HEK293T (cell line): ENCODE measurements around the gene PTPN12.

ENCODE experiments used
- CTCF ChIA-PET: fragments of 350-600 bp; formaldehyde crosslinking; extraction: SDS; loops from one replicate; lab custom pipeline; 2021; ENCODE audit warnings: antibody characterized with exemption, inconsistent platforms; lab: Yijun Ruan, JAX
- POLR2A ChIA-PET: fragments of 350-600 bp; formaldehyde crosslinking; extraction: SDS; loops from one replicate; lab custom pipeline; 2020; ENCODE audit warnings: antibody characterized with exemption, inconsistent platforms; lab: Yijun Ruan, JAX
- DNase-seq: peaks from one replicate; pipeline ENCODE4 v3.0.0; 2012; ENCODE audit warnings: mixed read lengths; ENCODE audit errors: extremely low spot score
- ARNT ChIP-seq: fragments of 450-650 bp; IDR thresholded peaks from 2 replicates; pipeline ENCODE4 v1.6.1; 2017; ENCODE audit warnings: mild to moderate bottlenecking
- BHLHE40 ChIP-seq: fragments of 450-650 bp; IDR thresholded peaks from 2 replicates; pipeline ENCODE4 v1.6.1; 2016; ENCODE audit warnings: mild to moderate bottlenecking, moderate library complexity, borderline replicate concordance
- CTBP1 ChIP-seq: fragments of 450-650 bp; IDR thresholded peaks from 2 replicates; pipeline ENCODE4 v1.6.1; 2016; ENCODE audit warnings: borderline replicate concordance
- ELF4 ChIP-seq: fragments of 450-650 bp; IDR thresholded peaks from 2 replicates; pipeline ENCODE4 v1.6.1; 2017; ENCODE audit warnings: antibody characterized with exemption
- FOXA1 ChIP-seq: fragments of 450-650 bp; IDR thresholded peaks from 2 replicates; pipeline ENCODE4 v1.6.1; 2016; ENCODE audit warnings: mild to moderate bottlenecking
- FOXK2 ChIP-seq: fragments of 450-650 bp; IDR thresholded peaks from 2 replicates; pipeline ENCODE4 v1.6.1; 2016; ENCODE audit warnings: mild to moderate bottlenecking
- FOXM1 ChIP-seq: fragments of 450-650 bp; IDR thresholded peaks from 2 replicates; pipeline ENCODE4 v1.6.1; 2017; ENCODE audit warnings: mild to moderate bottlenecking, borderline replicate concordance
- HDGF ChIP-seq: fragments of 450-650 bp; IDR thresholded peaks from 2 replicates; pipeline ENCODE4 v1.6.1; 2017; ENCODE audit warnings: antibody characterized with exemption, borderline replicate concordance
- L3MBTL2 ChIP-seq: fragments of 450-650 bp; conservative IDR thresholded peaks from 2 replicates; pipeline ENCODE4 v1.6.1; 2016; ENCODE audit warnings: mild to moderate bottlenecking
- LEF1 ChIP-seq: fragments of 450-650 bp; IDR thresholded peaks from 2 replicates; pipeline ENCODE4 v1.6.1; 2017; ENCODE audit warnings: mild to moderate bottlenecking, borderline replicate concordance
- NFRKB ChIP-seq: fragments of 450-650 bp; IDR thresholded peaks from 2 replicates; pipeline ENCODE4 v1.6.1; 2016; ENCODE audit warnings: mild to moderate bottlenecking, moderate library complexity
- SP1 ChIP-seq: fragments of 450-650 bp; IDR thresholded peaks from 2 replicates; pipeline ENCODE4 v1.6.1; 2017
- SUZ12 ChIP-seq: fragments of 450-650 bp; IDR thresholded peaks from 2 replicates; pipeline ENCODE4 v1.6.1; 2016; ENCODE audit warnings: mild to moderate bottlenecking
- TARDBP ChIP-seq: fragments of 450-650 bp; IDR thresholded peaks from 2 replicates; pipeline ENCODE4 v1.6.1; 2016
- ZNF384 ChIP-seq: fragments of 450-650 bp; IDR thresholded peaks from 2 replicates; pipeline ENCODE4 v1.6.1; 2016
- TF ChIP-seq, protein P1 (sequence below): fragments of 450-650 bp; IDR thresholded peaks from 2 replicates; pipeline ENCODE4 v1.6.1; 2016

PTPN12 gene

DNA sequence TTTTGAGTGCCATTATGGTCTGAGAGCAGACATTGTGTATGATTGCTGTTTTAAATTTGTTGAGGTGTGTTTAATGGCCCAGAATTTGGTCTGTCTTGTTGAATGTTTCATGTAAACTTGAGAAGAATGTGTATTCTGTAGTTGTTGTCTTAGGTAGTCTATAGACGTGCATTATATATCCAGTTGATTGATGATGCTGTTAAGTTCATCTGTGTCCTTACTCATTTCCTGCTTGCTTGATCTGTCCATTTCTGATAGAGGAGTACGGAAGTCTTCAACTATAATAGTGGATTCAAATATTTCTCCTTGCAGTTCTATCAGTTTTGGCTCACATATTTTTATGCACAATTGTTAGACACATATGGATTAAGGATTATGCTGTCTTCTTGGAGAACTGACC is 16.0 kb downstream of the PTPN12 start:
- TF ChIP-seq ARNT: no peak
- TF ChIP-seq SUZ12: no peak
- no peak for TF ChIP-seq NFRKB
- TF ChIP-seq TARDBP: no peak
- no peak for TF ChIP-seq HDGF
- no peak for TF ChIP-seq BHLHE40
- TF ChIP-seq FOXM1: no peak
- no peak for TF ChIP-seq ELF4
- no peak for TF ChIP-seq ZNF384
- TF ChIP-seq SP1: no peak
- TF ChIP-seq, protein P1, sequence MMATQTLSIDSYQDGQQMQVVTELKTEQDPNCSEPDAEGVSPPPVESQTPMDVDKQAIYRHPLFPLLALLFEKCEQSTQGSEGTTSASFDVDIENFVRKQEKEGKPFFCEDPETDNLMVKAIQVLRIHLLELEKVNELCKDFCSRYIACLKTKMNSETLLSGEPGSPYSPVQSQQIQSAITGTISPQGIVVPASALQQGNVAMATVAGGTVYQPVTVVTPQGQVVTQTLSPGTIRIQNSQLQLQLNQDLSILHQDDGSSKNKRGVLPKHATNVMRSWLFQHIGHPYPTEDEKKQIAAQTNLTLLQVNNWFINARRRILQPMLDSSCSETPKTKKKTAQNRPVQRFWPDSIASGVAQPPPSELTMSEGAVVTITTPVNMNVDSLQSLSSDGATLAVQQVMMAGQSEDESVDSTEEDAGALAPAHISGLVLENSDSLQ: no peak
- TF ChIP-seq FOXK2: no peak
- TF ChIP-seq CTBP1: no peak
- no peak for TF ChIP-seq LEF1
- ChIA-PET CTCF (no interaction called here), POLR2A (no interaction called here)
- no peak for DNase-seq

- ChIA-PET CTCF (no interaction called here), POLR2A (no interaction called here)
- TF ChIP-seq BHLHE40 (no peak), ZNF384 (no peak), NFRKB (no peak), FOXM1 (no peak), HDGF (no peak), SP1 (no peak), ELF4 (no peak), FOXK2 (no peak), L3MBTL2 (no peak), ARNT (no peak), LEF1 (no peak), CTBP1 (no peak), TARDBP (no peak)
- TF ChIP-seq, protein P1: no peak
- no peak for DNase-seq
These were observed 21.3 kb downstream of the PTPN12 start for GRCh38 chr7:77558284-77558967.

DNA sequence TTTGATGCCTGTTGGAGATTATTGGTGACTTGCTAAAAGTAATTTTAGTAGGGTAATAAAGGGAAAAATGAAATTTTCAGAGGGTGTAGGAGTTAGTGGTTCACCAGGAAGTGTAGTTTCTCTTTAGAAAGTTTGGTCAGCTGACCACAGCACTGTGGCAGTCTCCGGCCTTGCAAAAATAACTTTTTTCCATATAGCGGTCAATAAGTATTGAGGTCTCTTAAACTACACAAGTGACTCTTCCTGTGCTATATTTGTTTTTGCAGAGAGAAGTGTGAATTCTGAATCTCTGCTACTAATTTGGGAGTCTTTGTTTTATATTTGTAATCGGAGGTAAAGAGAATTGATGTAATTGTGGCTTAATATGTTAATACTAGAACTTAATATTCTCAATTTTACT is 24.3 kb downstream of the PTPN12 start:
- POLR2A ChIA-PET: no interaction called here
- CTCF ChIA-PET: no interaction called here
- no peak for TF ChIP-seq FOXM1
- TF ChIP-seq ARNT: no peak
- TF ChIP-seq L3MBTL2: no peak
- TF ChIP-seq SP1: no peak
- TF ChIP-seq LEF1: no peak
- no peak for TF ChIP-seq FOXK2
- TF ChIP-seq NFRKB: no peak
- TF ChIP-seq, protein P1: no peak
- DNase-seq: no peak

DNA sequence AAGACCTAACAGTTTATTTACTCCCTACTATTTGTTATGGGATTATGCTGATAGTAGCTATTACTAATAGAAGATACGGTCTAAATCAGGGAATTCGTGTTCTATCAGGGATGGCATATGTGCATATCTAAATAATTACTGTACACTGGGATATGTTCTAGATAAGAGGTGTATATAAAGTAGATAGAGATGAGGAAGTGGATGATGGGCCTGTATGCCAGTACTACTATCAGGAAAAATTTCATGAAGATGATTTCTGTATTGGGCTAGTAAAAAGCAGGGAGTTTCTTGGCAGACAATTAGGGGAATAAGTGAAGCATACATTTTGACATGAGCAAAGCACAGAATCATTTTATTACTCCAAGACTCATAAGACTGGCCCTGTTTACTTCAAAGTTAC is 26.2 kb downstream of the PTPN12 start:
- ChIA-PET POLR2A (interaction anchor here (0.9 kb wide), 1 partner anchor 12 kb away, joined by 3 read pairs; no protein-coding TSS in a partner anchor), CTCF (no interaction called here)
- no peak for TF ChIP-seq CTBP1
- TF ChIP-seq TARDBP: no peak
- TF ChIP-seq ELF4: no peak
- no peak for TF ChIP-seq NFRKB
- TF ChIP-seq LEF1: no peak
- TF ChIP-seq SP1: no peak
- no peak for TF ChIP-seq SUZ12
- TF ChIP-seq HDGF: no peak
- TF ChIP-seq ARNT: no peak
- TF ChIP-seq FOXM1: no peak
- TF ChIP-seq FOXK2: no peak
- TF ChIP-seq BHLHE40: no peak
- no peak for TF ChIP-seq ZNF384
- TF ChIP-seq, protein P1: no peak
- TF ChIP-seq L3MBTL2: no peak
- no peak for TF ChIP-seq FOXA1
- DNase-seq: no peak

DNA sequence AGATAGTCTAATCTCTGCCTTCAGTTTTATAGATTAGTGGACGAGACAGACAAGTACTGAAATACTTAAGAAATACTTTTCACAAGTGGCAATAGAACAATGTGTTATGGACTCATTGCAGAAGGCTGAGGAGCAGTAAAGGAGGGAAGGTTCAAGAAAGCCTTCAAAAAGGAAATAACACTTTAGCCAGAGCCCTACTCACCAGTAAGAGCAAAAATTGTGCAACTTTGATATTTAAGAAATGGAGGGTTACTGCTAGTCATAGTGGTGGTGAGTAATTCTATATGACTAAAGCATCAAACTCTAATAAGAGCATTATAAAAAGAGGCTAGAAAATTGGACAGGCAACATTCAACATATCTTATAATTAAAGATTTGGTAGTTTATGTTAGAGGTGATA is 28.8 kb downstream of the PTPN12 start:
- CTCF ChIA-PET: no interaction called here
- no peak for DNase-seq
- TF ChIP-seq HDGF (no peak), NFRKB (no peak), FOXM1 (no peak), FOXA1 (no peak), L3MBTL2 (no peak), FOXK2 (no peak), TARDBP (no peak), ELF4 (no peak), LEF1 (no peak), CTBP1 (no peak), SUZ12 (no peak), ARNT (no peak), ZNF384 (no peak), BHLHE40 (no peak)
- TF ChIP-seq, protein P1: no peak
- POLR2A ChIA-PET: no interaction called here
